PC-3 (cell line): Measurements from ENCODE around the gene CEMP1. TPM values are rescaled to one million over a fixed set of nuclear protein-coding genes. Genes with fewer than 3 reads are reported as not detected.

Experiments
- ATAC-seq: fragments of 200-7000 bp; cut with Tn5 transposase; 2 replicates; pipeline ENCODE4 v1.9.1; 2020; ENCODE audit warnings: mild to moderate bottlenecking, moderate library complexity
- BruUV-seq: library from RNA; stranded (reverse); fragments of 400-500 nt; replicated peaks from 2 replicates; lab custom pipeline; 2021; lab: Mats Ljungman, UMichigan
- CTCF ChIA-PET: fragments of 300-600 bp; sonication (Branson Sonifier 250); formaldehyde crosslinking; loops from one replicate; lab custom pipeline; 2022; ENCODE audit warnings: antibody characterized with exemption; lab: Charles Lee
- POLR2A ChIA-PET: fragments of 300-600 bp; sonication (Branson Sonifier 250); formaldehyde crosslinking; loops from one replicate; lab custom pipeline; 2022; ENCODE audit warnings: antibody characterized with exemption; ENCODE audit not compliant: unreplicated experiment; lab: Charles Lee
- DNase-seq: peaks from one replicate; pipeline ENCODE4 v3.0.0-alpha.2; 2015
- H2AFZ ChIP-seq: fragments of 300-600 bp; sonication (generic); 2 replicates; pipeline ENCODE4 v1.6.0; 2016; ENCODE audit warnings: antibody characterized with exemption, low read length
- H3F3A ChIP-seq: fragments of 300-600 bp; sonication (generic); one replicate; pipeline ENCODE4 v1.6.0; 2017; ENCODE audit warnings: antibody characterized with exemption, low read length, control low read depth, mild to moderate bottlenecking; ENCODE audit not compliant: unreplicated experiment
- H3K27ac ChIP-seq: fragments of 300-600 bp; sonication (generic); 2 replicates; pipeline ENCODE4 v1.5.1; 2016; ENCODE audit warnings: mild to moderate bottlenecking, low read length
- H3K27me3 ChIP-seq: fragments of 300-600 bp; sonication (generic); 2 replicates; pipeline ENCODE4 v1.6.1; 2016; ENCODE audit warnings: low read length, mixed read lengths
- H3K36me3 ChIP-seq: fragments of 300-600 bp; sonication (generic); 2 replicates; pipeline ENCODE4 v1.6.1; 2016; ENCODE audit warnings: low read depth, mixed run types, low read length, mixed read lengths
- H3K4me1 ChIP-seq: fragments of 300-600 bp; sonication (generic); 2 replicates; pipeline ENCODE4 v1.5.1; 2016; ENCODE audit warnings: low read length; ENCODE audit not compliant: insufficient read depth
- H3K4me2 ChIP-seq: fragments of 300-600 bp; sonication (generic); 2 replicates; pipeline ENCODE4 v1.6.0; 2016; ENCODE audit warnings: low read length
- H3K4me3 ChIP-seq: fragments of 300-600 bp; sonication (generic); 2 replicates; pipeline ENCODE4 v1.5.1; 2016; ENCODE audit warnings: mild to moderate bottlenecking, low read length, mixed read lengths
- H3K79me2 ChIP-seq: fragments of 300-600 bp; sonication (generic); 2 replicates; pipeline ENCODE4 v1.6.1; 2017; ENCODE audit warnings: low read length, mixed read lengths
- H3K9ac ChIP-seq: fragments of 300-600 bp; sonication (generic); 2 replicates; pipeline ENCODE4 v1.6.0; 2016; ENCODE audit warnings: mild to moderate bottlenecking, low read length
- H3K9me2 ChIP-seq: fragments of 300-600 bp; sonication (generic); replicated peaks from 2 replicates; pipeline ENCODE4 v1.6.1; 2016; ENCODE audit warnings: mixed run types, low read length, mixed read lengths
- H3K9me3 ChIP-seq: fragments of 300-600 bp; sonication (generic); 2 replicates; pipeline ENCODE4 v1.6.1; 2016; ENCODE audit warnings: low read length, mixed read lengths
- H4K20me1 ChIP-seq: fragments of 300-600 bp; sonication (generic); 2 replicates; pipeline ENCODE4 v1.6.1; 2016; ENCODE audit warnings: low read length, mixed read lengths
- CTCF ChIP-seq: fragments of 300-600 bp; sonication (generic); conservative IDR thresholded peaks from 2 replicates; pipeline ENCODE4 v1.5.1; 2017; ENCODE audit warnings: antibody characterized with exemption, low read depth, mild to moderate bottlenecking, low read length
- EZH2 ChIP-seq: fragments of 300-600 bp; sonication (generic); IDR thresholded peaks from one replicate; pipeline ENCODE4 v1.6.1; 2017; ENCODE audit warnings: antibody characterized with exemption, mild to moderate bottlenecking, low read length; ENCODE audit not compliant: unreplicated experiment
- EZH2phosphoT487 ChIP-seq: fragments of 300-600 bp; sonication (generic); IDR thresholded peaks from 2 replicates; pipeline ENCODE4 v1.6.1; 2018; ENCODE audit warnings: mild to moderate bottlenecking, antibody characterized with exemption, low read length, borderline replicate concordance
- intact Hi-C: fragments of 100-400 bp; cut with micrococcal nuclease; formaldehyde crosslinking; loops from 2 replicates; pipeline ENCODE4 v1.9.0; 2023
- total RNA-seq: library from RNA; depleted of rRNA; stranded (reverse); fragments of >200 nt; gene quantifications from 2 replicates; pipeline ENCODE4 v1.2.3, GENCODE V29; 2014

The CEMP1 gene
- total RNA-seq, 1 experiment from 2014 or later = not detected

- ATAC-seq (no peak), DNase-seq (no peak)
- Histone ChIP-seq H3F3A (no peaks in the 10 kb centered on the region), H3K27ac (no peak overlapping the region), H3K79me2 (no peaks in the 10 kb centered on the region), H3K9me2 (no peaks in the 10 kb centered on the region), H4K20me1 (no peaks in the 10 kb centered on the region), H2AFZ (no peak overlapping the region), H3K9me3 (no peaks in the 10 kb centered on the region), H3K9ac (no peak overlapping the region), H3K4me2 (no peak overlapping the region), H3K4me1 (no peaks in the 10 kb centered on the region), H3K36me3 (no peaks in the 10 kb centered on the region), H3K4me3 (no peak overlapping the region), H3K27me3 (no peaks in the 10 kb centered on the region)
- intact Hi-C loops = no loop called here
- ChIA-PET POLR2A (no interaction called here), CTCF (no interaction called here)
- no TSS peak for BruUV-seq
- TF ChIP-seq CTCF (no peak), EZH2phosphoT487 (no peak), EZH2 (no peak)
Observed at GRCh38 chr16:2505695-2506094, 25.5 kb downstream of the CEMP1 start.

- no peaks in the 10 kb centered on the region for H3K9me3 ChIP-seq
- no TSS peak for BruUV-seq
- H3K4me3 ChIP-seq = no peak overlapping the region
- H3K79me2 ChIP-seq = no peaks in the 10 kb centered on the region
- no peak overlapping the region for H2AFZ ChIP-seq
- POLR2A ChIA-PET = no interaction called here
- ATAC-seq (no peak), DNase-seq (no peak)
- intact Hi-C loops = loop anchor here (1.0 kb wide), 1 partner anchor 72 kb away; no protein-coding TSS in a partner anchor
- H3K36me3 ChIP-seq = no peaks in the 10 kb centered on the region
- H3K4me2 ChIP-seq = no peak overlapping the region
- H3F3A ChIP-seq = no peaks in the 10 kb centered on the region
- TF ChIP-seq EZH2 (no peak), CTCF (no peak), EZH2phosphoT487 (no peak)
- H3K4me1 ChIP-seq = no peaks in the 10 kb centered on the region
- no peak overlapping the region for H3K27ac ChIP-seq
- no peaks in the 10 kb centered on the region for H3K9me2 ChIP-seq
- no peaks in the 10 kb centered on the region for H4K20me1 ChIP-seq
- H3K27me3 ChIP-seq = no peaks in the 10 kb centered on the region
- H3K9ac ChIP-seq = no peak overlapping the region
- CTCF ChIA-PET = interaction anchor here (0.6 kb wide), 1 partner anchor 525 kb away, joined by 12 read pairs; no protein-coding TSS in a partner anchor
Observed at GRCh38 chr16:2501946-2502895, 29.0 kb downstream of the CEMP1 start.
